ENCODE results near the gene MDM1.

The MDM1 gene, protein sequence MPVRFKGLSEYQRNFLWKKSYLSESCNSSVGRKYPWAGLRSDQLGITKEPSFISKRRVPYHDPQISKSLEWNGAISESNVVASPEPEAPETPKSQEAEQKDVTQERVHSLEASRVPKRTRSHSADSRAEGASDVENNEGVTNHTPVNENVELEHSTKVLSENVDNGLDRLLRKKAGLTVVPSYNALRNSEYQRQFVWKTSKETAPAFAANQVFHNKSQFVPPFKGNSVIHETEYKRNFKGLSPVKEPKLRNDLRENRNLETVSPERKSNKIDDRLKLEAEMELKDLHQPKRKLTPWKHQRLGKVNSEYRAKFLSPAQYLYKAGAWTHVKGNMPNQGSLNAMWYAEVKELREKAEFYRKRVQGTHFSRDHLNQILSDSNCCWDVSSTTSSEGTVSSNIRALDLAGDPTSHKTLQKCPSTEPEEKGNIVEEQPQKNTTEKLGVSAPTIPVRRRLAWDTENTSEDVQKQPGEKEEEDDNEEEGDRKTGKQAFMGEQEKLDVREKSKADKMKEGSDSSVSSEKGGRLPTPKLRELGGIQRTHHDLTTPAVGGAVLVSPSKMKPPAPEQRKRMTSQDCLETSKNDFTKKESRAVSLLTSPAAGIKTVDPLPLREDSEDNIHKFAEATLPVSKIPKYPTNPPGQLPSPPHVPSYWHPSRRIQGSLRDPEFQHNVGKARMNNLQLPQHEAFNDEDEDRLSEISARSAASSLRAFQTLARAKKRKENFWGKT

DNA sequence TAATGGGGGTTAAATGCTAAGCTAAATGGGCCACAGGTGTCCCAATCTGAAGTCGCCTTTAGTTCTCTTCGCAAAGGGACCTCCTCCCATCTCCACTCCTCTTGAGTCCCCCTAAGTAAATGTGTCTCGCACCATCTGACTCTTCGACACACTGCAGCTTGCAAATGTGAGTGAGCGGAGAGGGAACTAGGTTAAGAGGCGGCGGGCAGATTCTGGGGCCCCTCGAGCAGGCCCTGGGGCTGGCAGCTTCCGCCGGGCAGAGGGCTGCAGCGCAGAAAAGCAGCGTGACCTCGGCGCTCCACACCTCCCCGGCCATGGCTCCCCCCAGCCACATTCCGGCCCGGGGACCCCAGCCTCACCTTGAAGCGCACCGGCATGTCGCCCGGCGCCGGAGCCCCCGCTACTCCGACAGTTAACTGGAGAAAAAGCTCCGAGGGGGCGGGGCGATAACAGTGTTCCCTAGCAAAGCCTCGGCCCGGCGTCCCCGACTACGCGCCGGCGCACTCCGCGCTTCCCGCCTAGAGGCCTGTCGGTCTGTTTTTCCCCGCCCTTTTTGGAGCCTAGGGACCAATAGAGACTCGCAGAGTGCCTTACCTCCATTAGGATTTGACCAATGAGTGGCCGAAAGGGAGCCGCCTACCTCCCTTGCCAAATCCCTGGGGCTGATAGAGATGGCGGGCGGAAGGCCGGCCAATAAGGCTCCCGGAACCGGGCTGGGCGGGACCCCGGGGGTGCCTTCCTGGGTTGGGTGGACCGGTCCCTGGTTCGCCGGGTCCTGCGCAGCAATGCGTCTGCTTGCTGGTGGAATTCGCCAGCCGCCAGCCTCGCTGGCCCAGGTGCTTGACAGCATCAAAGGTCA lies at the start of gene MDM1:
Gene MDM1, minus strand, starts transcription at position 494 of the 859 bp plus-strand sequence. Its CDS starts 117 bp downstream, at position 377.
- DNase-seq, result peak; percentile 80 to 99 (median 96)

DNA sequence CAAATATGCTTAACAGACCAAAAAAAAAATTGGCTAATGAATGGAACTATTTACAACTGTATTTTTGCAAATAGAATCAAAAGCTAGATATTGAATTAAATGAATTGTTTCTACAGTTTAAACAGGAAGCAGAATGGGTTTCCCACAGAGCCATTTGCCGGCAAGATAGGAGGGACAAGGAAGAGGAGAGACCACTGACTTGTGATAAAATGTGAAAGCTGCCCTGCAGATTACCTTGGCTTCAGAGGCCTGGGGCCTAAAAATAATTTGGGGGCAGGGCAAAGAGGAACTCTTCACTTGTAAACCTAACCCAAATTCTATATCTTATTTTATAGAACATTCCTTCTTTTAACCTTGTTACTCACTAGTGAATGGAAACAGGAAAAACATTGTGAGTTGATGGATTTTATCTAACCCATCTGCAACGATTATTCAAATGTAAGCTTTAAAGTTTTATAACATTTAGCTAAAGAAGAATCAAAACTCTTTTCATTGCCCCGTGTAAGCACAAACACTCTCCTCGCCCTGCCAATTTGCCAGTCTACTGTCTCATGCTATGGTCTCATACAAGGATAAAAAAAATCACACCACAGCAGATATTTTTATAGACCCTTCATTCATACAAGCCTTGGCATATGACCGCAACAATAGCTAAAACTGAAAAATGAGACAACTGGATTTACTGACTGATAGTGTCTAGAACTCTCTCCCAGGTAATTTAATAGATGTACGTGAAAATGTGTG lies 49.5 kb upstream of the MDM1 start:
- DNase-seq, result no peak

DNA sequence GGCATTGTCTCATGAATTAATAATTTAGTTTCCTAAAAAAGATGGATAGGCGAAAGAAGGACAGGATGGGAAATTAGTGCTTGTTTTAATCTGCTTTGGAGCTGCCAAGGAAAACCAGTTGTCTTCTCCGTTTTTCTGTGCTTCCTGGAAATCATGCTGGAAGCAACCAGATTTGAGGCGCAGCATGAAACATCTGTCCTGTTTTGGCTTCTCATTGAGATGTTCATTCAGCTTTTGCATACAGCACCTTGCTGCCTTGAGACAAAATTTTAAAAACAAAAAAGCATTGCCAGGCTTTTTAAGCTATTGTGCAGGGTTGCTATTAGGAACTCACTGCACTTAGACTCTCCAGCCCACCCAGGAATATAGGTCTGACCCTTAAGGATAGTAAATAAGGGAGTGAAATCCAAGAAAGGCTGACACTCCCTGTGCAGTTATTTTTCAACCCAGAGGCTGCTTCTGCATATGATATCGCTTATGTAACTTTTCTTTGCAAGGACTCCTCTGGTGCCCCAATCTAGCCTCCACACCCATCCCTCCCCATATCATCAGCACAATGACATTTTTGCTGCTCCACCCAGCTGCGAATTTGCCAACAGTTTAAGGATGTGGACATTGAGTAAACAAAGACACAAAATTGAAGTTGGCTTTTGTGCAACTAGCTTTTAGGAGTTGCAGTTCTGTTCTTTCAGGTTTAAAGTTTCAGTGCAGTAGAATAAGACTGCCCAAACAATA lies 46.9 kb upstream of the MDM1 start:
- DNase-seq, result no peak

DNA sequence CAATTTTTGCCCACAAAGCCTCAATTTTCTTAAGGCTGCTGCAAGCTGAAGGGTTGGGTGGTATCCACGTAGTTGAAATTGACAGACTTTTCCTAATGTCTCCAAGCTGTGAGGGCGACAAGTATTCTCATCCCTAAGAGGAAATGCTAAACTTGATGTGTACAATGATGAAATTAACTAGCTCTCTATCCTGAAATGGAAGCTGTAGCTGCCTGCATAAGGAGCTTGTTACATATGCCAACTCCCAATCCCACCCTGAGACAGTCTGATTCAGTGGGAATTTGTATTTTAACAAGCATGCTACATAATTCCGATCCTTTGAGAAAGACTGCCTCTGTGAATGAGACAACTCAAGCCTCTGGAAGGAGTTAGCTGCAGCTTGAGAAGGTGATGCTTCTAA lies 45.7 kb upstream of the MDM1 start:
- no peak for DNase-seq

DNA sequence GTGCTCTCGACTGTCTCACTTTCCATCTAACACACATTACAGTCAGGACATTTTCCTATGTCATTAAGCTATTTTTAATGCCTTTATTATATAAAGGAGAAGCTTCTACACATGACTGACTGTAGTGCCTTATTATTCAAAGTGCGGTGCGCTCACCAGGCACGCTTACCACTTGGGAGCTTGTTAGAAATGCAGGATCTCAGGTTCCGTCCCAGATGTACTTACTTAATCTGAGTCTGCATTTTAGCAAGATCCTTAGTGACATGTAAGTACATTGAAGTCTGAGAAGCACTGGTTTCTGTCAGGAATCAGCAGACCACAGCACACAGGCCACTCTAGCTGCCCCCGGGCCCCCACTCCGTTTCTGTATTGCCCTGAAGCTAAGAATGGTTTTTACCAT lies 44.7 kb upstream of the MDM1 start:
- no peak for DNase-seq

DNA sequence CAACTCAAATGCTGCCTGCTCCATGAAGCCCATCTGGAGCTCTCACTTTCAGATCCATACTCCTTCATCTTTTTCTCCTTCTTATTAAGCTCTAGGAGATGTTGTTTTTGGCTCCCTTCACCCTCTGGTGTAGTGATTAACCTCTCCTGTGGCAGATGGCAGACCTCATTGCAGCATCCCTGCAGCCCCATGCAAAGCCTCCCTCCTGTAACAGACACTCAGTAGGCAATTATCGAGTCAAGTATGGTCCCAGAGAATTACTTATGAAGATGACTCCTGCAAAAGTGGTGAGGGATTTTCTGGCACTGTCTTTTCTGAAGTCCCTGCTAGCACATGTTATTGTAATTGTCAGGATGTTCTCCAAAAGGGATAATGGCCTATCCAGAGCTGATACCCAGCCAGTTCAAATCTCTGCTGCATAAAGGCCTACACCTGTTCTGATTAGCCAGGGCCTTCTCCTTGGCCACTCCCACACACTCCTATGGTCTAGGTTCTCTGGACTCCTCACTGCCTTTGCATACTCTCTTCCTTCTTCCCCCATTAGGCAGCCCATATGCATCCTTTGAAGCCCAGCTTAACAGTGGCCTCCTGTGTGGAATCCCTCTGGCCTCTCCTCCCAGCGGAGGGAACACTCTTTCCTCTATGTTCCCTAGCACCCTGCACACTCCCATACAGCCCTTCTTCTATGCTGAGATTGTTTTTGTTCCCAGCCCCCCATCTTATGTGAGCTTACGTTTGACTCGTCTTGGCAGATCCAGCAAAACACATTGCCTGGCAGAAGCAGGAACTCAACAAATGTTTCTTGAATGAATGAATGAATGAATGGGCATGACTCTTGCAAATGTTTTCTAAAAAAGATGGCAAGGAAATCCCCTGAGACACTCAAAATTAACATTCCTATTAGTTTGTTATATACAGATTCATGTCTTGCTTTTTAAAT lies 43.9 kb upstream of the MDM1 start:
- no peak for DNase-seq

DNA sequence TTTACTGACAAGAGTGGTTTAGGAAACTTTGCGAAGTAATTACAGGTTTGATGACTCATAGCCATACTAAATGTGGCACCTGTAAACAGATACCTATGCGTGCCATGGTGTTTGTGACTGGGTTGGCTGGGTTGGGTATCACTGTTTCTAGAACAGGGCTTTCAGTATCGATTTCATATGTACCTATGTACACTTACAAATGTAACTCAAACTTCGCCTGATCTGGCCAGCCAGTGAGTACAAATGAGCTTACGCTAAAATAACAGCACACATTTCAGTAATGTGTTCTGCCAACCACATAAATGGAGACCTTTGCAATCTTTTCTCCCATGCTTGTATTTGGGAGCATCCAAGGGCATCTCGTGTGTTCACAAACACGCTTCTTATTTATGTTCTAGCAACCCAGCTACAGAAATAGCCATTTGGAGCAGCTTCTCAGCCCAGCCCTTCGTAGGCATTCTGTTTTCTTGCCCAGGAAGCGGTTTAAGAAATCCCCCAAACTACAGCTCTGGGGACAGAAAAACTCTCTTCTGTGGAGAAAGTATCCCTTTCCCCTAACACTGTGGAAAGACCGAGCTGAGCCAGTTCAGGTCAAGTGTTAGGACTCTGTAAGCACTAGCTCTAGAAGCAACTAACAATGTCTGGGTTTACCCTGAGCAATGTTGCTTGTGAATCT lies 42.3 kb upstream of the MDM1 start:
- no peak for DNase-seq

DNA sequence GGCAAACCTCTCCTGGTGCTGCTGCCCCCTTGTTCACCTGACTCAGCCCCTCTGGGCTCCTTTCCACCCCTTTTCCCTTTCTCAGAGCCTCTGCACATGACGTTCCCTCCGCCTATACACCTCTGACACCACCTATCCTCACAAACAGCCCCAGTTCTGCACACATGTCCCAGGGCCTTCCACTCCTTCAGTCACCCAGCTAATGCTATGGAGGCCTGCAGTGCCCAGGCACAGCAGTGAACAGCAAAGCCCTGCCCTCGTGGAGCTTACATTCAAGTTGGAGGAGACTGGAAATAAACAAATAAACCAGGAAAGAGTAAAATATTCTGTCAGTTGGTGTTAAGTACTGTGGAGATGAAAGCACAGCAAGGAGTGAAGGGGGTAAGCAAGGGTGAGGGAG lies 38.5 kb upstream of the MDM1 start:
- no peak for DNase-seq

DNA sequence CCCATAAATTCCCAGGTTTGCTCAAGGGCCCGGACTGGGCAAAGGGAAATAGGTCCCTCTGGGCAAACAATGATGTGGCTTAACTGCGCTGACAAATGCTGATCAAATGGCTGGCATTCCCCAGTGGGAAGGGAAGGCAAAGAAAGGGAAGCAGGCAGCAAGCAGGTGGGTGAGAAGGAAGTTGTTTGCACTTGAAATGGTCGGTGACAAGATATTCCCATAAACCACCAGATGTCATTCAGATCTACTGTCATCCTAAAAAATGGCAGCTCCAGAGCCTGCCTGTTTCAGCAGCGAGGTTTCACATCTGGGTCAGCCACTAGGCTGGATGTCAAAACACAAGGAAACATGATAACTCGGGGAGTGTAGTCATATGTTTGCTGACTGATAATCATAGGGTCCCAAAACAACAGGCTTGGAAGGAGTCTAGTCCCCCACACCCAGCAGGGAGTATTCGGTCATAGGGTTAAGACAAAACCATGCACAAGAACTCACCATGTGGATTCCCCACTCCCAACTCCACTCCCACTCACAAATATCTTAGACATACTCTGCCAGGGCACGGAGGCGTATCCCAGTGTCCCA lies 37.9 kb upstream of the MDM1 start:
- DNase-seq, result no peak

DNA sequence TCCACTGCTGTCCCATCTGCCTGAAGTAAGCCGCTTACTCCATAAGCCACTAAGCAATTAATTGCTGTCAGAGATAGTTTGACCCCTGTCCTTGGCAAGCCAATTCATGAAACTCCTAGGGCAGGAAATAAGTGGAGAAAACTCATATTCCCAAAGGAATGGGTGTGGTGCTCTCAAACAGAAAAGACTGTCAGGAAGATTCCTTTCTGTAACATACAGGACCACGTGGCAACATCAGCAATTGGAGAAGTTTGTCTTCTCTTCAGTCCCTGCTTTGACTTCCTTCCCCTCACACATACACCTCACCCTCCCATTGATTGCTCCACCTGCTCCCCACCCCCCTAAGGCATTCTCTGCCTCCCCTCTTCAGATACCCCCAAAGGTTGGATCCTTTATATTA lies 36.2 kb upstream of the MDM1 start:
- no peak for DNase-seq

DNA sequence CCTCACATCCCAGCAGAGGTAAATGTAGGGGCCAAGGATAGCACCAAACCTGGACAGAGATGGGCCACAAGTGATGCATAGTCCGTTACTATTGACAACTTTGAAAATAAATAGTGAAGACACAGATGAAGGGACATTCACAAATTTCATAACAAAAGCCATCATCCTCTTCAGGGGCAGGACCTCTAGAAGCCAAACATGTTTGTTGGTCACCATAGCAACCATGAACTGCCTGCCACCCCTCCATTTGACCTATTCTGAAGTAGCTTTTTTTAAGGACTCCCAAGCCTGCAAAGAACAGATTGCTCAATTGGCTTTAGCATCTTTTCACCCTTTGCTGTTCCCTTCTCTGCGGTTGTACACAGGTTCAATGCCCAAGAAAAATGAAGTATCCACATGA lies 35.7 kb upstream of the MDM1 start:
- no peak for DNase-seq

DNA sequence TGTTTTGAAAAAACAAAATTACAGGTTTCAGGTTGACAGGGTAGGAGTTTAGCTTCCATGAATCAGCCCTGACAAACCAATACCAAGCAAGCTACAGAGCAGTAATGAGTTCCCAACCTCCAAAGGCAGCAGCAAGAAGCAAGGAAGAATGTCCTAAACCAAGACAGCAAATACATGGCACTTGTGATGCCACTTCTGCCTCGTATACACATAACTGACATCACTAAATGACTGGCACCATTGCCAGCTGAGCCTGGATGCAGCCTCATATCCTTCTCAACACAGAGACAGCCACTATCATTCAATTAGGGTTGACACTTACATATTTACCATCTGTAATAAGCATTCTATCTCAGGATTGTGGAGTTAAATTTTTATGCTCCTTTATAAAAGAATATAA lies 35.0 kb upstream of the MDM1 start:
- no peak for DNase-seq

DNA sequence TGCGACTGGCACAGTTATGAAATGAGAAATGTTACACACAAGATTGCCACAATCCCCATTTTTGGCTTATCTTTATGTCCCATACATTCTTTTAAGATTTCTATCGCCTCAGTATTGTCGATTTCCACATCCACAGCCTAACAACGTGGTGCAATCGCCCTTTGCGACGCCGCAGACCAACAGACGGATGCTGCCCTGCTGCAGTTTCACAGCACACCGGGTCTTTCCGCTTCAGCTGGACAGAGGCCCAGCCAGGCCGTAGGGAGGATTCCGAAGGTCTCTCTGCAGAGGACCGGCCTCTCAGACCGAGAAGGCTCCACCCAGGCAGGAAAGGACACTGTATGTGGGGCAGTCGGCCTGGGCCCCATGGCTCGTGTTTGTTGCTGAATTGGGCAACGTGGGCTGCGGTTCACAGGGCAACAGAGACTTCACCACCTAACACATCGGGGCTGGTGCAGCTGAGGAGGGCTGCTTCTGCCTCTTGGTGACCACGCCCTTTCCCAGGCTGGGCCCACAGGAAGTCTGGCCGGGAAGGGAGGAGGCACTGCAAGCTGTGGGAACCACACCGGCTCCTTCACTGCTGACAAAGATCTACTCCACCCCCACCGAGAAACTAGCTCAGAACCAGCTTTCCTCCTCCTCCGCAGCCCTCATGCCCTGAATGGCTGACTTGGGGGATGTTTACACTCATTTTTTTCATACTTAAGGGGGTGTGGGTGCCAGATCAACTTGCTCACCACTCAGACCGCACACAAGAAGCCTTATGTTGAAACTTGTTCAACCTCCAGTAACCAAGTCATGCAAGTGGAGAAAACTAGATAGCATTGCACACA lies 32.9 kb upstream of the MDM1 start:
- DNase-seq, result peak in 10 of 14 donors; percentile 3 to 58 (median 22)

DNA sequence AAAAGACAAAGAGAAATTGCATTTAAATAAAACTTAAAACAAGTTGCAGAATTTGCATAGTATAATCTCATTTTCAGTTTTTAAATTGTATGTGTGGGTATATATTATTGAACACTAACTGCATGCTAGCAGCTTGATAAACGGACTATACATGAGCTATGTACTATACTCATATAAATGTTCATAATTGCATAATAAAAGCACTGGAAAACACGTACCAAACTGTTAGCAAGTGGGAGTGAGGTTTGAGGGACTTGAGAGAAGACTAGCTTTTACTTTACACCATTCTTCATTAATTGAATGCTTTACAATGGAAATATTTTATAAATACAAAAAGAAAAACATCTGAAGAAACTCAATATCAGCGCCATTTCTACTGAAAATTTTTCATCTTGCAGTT lies 32.2 kb upstream of the MDM1 start:
- DNase-seq, result no peak

DNA sequence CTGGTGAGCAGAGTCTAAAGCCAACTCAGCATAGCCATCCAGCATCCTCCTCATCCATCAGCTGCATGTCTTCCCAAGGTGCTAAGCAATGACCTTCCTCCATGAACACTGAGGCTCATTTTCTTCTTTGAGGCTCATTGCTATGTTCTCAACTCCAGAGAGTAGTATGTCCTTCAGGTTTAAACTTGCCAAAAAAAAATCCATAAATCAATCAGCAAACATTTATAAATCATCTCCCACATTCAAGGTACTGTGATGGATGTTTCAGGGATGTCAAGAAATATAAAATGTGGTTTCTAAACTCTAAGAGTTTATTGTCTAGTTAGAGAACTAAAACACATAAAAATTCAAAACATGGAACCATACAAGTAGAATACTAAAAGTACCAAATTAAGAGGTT lies 29.8 kb upstream of the MDM1 start:
- DNase-seq, result no peak

DNA sequence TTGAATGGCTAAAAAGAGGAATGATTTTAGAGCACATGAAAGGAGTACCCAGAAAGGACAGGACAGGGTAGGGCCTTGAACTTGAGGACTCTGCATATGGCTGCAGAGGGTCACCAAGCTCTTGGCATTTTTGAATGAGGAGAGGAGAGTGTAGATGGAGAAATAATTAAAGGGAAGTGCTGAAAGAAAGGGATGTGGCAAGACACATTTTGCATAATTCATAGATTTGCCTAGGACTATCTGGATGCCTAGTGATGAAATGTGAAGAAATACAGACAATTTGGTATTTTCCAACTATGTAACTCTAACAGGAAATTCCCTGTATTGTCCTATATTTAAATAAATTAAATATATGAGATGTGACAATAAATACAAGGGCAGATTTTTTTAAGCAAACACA lies 27.5 kb upstream of the MDM1 start:
- DNase-seq, result no peak

DNA sequence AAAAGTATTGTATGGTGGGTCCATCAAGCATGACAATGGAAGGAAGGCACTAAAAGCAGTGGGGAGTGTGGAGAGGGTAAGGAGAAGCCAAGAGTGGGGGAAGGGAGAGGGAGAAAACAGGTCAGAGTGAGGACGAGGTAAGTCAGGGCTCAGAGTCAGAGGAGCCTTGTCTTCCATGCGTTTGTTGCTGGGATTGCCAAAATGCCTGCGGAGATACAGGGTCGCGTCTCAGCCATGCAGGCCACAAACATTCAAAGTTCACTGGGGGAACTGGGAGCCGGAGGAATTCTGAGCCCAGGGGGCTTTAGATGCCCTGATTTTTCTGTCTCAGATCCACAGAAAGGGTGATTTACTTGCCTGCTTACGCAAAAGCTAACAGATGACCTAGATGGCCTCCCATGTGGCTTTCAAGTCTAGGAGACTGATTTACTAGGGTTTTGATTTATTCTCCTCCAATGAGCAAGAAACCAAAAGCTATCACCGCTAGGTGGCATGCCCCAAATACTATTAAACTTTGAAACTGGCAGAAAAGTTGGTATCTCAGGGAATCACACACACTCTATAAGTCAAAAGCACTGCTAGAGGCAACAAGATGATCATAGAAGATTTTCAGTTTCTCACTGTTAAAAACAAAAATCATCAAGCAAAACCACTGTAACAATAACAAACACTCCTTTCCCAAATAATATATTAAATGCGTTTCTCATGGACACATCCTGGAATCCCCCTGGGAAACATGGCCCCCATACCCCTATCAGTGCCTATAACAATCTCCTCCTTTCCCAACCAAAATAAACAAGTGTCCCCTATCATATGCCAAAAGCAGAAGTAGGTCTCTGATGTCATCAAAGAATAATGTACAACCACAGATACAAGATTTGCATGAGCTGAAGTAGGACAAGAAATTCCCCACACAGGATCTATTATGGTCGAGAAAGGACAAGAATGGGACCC lies 26.6 kb upstream of the MDM1 start:
- DNase-seq, result peak in 3 of 14 donors; percentile 2 to 7 (median 5)
